SK-N-SH (cell line): ENCODE measurements around the gene SLC6A11. TPM values are rescaled to one million over a fixed set of nuclear protein-coding genes. Genes with fewer than 3 reads are reported as not detected.

Experiments
- CTCF ChIA-PET: fragments of 300-600, 350-600 bp; formaldehyde crosslinking; extraction: SDS; loops from one replicate; lab custom pipeline; 2021; lab: Yijun Ruan, JAX
- POLR2A ChIA-PET: fragments of 350-600 bp; sonication (Branson Sonifier 250); formaldehyde crosslinking; extraction: SDS; loops from one replicate; lab custom pipeline; 2020; ENCODE audit warnings: antibody characterized with exemption, inconsistent platforms; lab: Yijun Ruan, JAX
- DNase-seq: peaks from one replicate; pipeline ENCODE4 v3.0.0; 2012
- H2AFZ ChIP-seq: fragments of 200-600 bp; sonication (generic); 2 replicates; pipeline ENCODE4 v1.8.1; 2016; ENCODE audit warnings: antibody characterized with exemption, mild to moderate bottlenecking, low read depth
- H3F3A ChIP-seq: fragments of 200-600 bp; sonication (generic); replicated peaks from 2 replicates; pipeline ENCODE3; 2016; ENCODE audit warnings: antibody characterized with exemption, mild to moderate bottlenecking; ENCODE audit not compliant: insufficient read depth
- H3K27ac ChIP-seq, 2 experiments: fragments of 200-500 bp in 1 of 2; fragments of 200-600 bp in 1 of 2; sonication (Bioruptor generic) in 1 of 2; sonication (generic), shearing (Covaris generic) in 1 of 2; 2 replicates each; pipeline versions ENCODE4 v1.5.1 to v1.6.1; 2014 to 2016; ENCODE audit warnings: low read depth in 2 of 2, inconsistent platforms in 1 of 2, low read length in 1 of 2, mild to moderate bottlenecking in 1 of 2, mixed read lengths in 1 of 2
- H3K27me3 ChIP-seq: fragments of 200-600 bp; sonication (generic), shearing (Covaris generic); 2 replicates; pipeline ENCODE4 v1.6.1; 2016; ENCODE audit warnings: mixed run types; ENCODE audit not compliant: insufficient read depth
- H3K36me3 ChIP-seq, 2 experiments: fragments of 200-500 bp in 1 of 2; fragments of 200-600 bp in 1 of 2; sonication (Bioruptor generic) in 1 of 2; sonication (generic) in 1 of 2; replicated peaks in 1 of 2; 2 replicates each; pipeline versions ENCODE3 to v1.5.1; 2014 to 2016; ENCODE audit warnings: low read length in 1 of 2, mild to moderate bottlenecking in 1 of 2; ENCODE audit not compliant: insufficient read depth in 2 of 2, control insufficient read depth in 1 of 2
- H3K4me1 ChIP-seq, 2 experiments: fragments of 200-500 bp in 1 of 2; fragments of 200-600 bp in 1 of 2; sonication (Bioruptor generic) in 1 of 2; sonication (generic), shearing (Covaris generic) in 1 of 2; 2 replicates each; pipeline versions ENCODE4 v1.5.1 to v1.6.1; 2014 to 2016; ENCODE audit warnings: low read depth in 1 of 2, low read length in 1 of 2, mixed run types in 1 of 2; ENCODE audit not compliant: insufficient read depth in 2 of 2, control insufficient read depth in 1 of 2
- H3K4me2 ChIP-seq: fragments of 200-600 bp; sonication (generic), shearing (Covaris generic); 2 replicates; pipeline ENCODE4 v1.6.1; 2017; ENCODE audit warnings: mixed run types
- H3K4me3 ChIP-seq, 2 experiments: fragments of 200-500 bp in 1 of 2; fragments of 200-600 bp in 1 of 2; sonication (Bioruptor generic) in 1 of 2; sonication (generic), shearing (Covaris generic) in 1 of 2; 2 replicates each; pipeline versions ENCODE4 v1.5.1 to v1.8.1; 2014 to 2016; ENCODE audit warnings: low read depth in 2 of 2, inconsistent platforms in 1 of 2, low read length in 1 of 2, mild to moderate bottlenecking in 1 of 2, mixed read lengths in 1 of 2, moderate library complexity in 1 of 2
- H3K79me2 ChIP-seq: fragments of 200-600 bp; sonication (generic); 2 replicates; pipeline ENCODE4 v1.8.1; 2017; ENCODE audit warnings: mild to moderate bottlenecking; ENCODE audit not compliant: insufficient read depth
- H3K9ac ChIP-seq: fragments of 200-600 bp; sonication (generic); 2 replicates; pipeline ENCODE4 v1.6.1; 2017; ENCODE audit warnings: mixed run types
- H3K9me2 ChIP-seq: fragments of 200-600 bp; sonication (generic); 2 replicates; pipeline ENCODE4 v1.6.1; 2017; ENCODE audit warnings: mixed run types
- H3K9me3 ChIP-seq: fragments of 200-600 bp; sonication (generic); 2 replicates; pipeline ENCODE4 v1.6.1; 2017; ENCODE audit warnings: mixed run types, mild to moderate bottlenecking, moderate library complexity
- H4K20me1 ChIP-seq: fragments of 200-600 bp; sonication (generic); 2 replicates; pipeline ENCODE4 v1.6.1; 2017; ENCODE audit warnings: mild to moderate bottlenecking, mixed run types; ENCODE audit not compliant: insufficient read depth
- CTCF ChIP-seq: fragments of 200-600 bp; sonication (generic); IDR thresholded peaks from 2 replicates; pipeline ENCODE4 v1.6.1; 2017; ENCODE audit warnings: antibody characterized with exemption, mild to moderate bottlenecking, moderate library complexity
- ELF1 ChIP-seq: IDR thresholded peaks from 2 replicates; pipeline ENCODE4 v1.4.0; 2012
- EZH2phosphoT487 ChIP-seq: fragments of 200-600 bp; sonication (generic); IDR thresholded peaks from 2 replicates; pipeline ENCODE4 v1.6.1; 2017; ENCODE audit warnings: low read depth, mixed run types, mild to moderate bottlenecking, antibody characterized with exemption, moderate library complexity, borderline replicate concordance
- FOSL2 ChIP-seq: IDR thresholded peaks from 2 replicates; pipeline ENCODE4 v1.4.0; 2012; ENCODE audit warnings: low read depth, mild to moderate bottlenecking, moderate library complexity, borderline replicate concordance
- FOXJ3 ChIP-seq: sonication (generic); formaldehyde crosslinking; IDR thresholded peaks from 2 replicates; pipeline ENCODE4 v1.5.1; 2020; ENCODE audit warnings: mild to moderate bottlenecking, missing genetic modification reagents
- FOXM1 ChIP-seq: IDR thresholded peaks from 2 replicates; pipeline ENCODE4 v1.4.0; 2012; ENCODE audit warnings: low read depth, mild to moderate bottlenecking
- MXI1 ChIP-seq: IDR thresholded peaks from 2 replicates; pipeline ENCODE4 v1.6.1; 2012; ENCODE audit warnings: mild to moderate bottlenecking, low read depth, low read length, improper control_type of control experiment
- NRF1 ChIP-seq: IDR thresholded peaks from 2 replicates; pipeline ENCODE4 v1.6.1; 2012; ENCODE audit warnings: low read depth, mild to moderate bottlenecking, low read length
- RCOR1 ChIP-seq: fragments of 150-350 bp; IDR thresholded peaks from 2 replicates; pipeline ENCODE4 v1.6.1; 2017; ENCODE audit warnings: antibody characterized with exemption, low read length
- REST ChIP-seq: IDR thresholded peaks from 2 replicates; pipeline ENCODE4 v1.6.1; 2012; ENCODE audit warnings: mild to moderate bottlenecking, low read depth, low read length, moderate library complexity
- RFX5 ChIP-seq: IDR thresholded peaks from 2 replicates; pipeline ENCODE4 v1.6.1; 2012; ENCODE audit warnings: mild to moderate bottlenecking, improper control_type of control experiment, low read length
- USF1 ChIP-seq: IDR thresholded peaks from 2 replicates; pipeline ENCODE4 v1.4.0; 2012; ENCODE audit warnings: low read depth, borderline replicate concordance
- USF2 ChIP-seq: fragments of 150-350 bp; IDR thresholded peaks from 2 replicates; pipeline ENCODE4 v1.6.1; 2017; ENCODE audit warnings: antibody characterized with exemption, low read length, low read depth, borderline replicate concordance
- whole genome bisulfite sequencing: methylation state at CpG from one replicate; pipeline ENCODE4 v1.1.6; 2017; ENCODE audit warnings: low lambda C conversion rate; 5-methylcytosine and 5-hydroxymethylcytosine counted together
- polyA plus RNA-seq, 3 experiments: library from polyadenylated mRNA; depleted of rRNA; stranded (reverse); fragments of >200 nt; gene quantifications; 2 replicates each; pipeline ENCODE4 v1.2.3, GENCODE V29; 2012

Gene SLC6A11
- polyA plus RNA-seq, 1 of the 3 experiments (the other 2 are of a cell fraction), result 0.03 TPM

- H3K4me1 ChIP-seq, result peaks cover 0 to 2% of the 10 kb centered on the region in 2 experiments; a peak in 1 of 4 replicates
- CTCF ChIA-PET, result interaction anchor here (0.7 to 12.7 kb wide), 14 partner anchors 8 to 202 kb away, joined by 3 to 281 read pairs (median 4); no protein-coding TSS in a partner anchor
These were observed 135.4 kb downstream of the SLC6A11 start for GRCh38 chr3:10951295-10951926.

GRCh38 chr3:10952525-10952924 is 136.5 kb downstream of the SLC6A11 start:
- no peaks in the 10 kb centered on the region for H3K36me3 ChIP-seq
- no peaks in the 10 kb centered on the region; a peak in 1 of 4 replicates for H3K4me1 ChIP-seq
- no peaks in the 10 kb centered on the region for H3K9me2 ChIP-seq
- H3K4me2 ChIP-seq, result no peak overlapping the region
- H3F3A ChIP-seq, result no peaks in the 10 kb centered on the region
- H3K27ac ChIP-seq, result no peak overlapping the region
- H3K4me3 ChIP-seq, result no peak overlapping the region
- CTCF ChIA-PET, result interaction anchor here (1.2 to 8.3 kb wide), 5 partner anchors 8 to 194 kb away, joined by 5 to 83 read pairs (median 51); partner anchors contain the start of gene SLC6A1
- no peak overlapping the region for H3K9ac ChIP-seq
- WGBS, result 8% methylated on average over 2 of the region's 3 CpGs
- TF ChIP-seq MXI1 (no peak), EZH2phosphoT487 (no peak), NRF1 (no peak), RFX5 (no peak), USF1 (no peak), USF2 (no peak), ELF1 (no peak), RCOR1 (no peak), REST (no peak), CTCF (no peak), FOSL2 (no peak), FOXM1 (no peak)
- H3K79me2 ChIP-seq, result no peaks in the 10 kb centered on the region
- no peaks in the 10 kb centered on the region for H3K9me3 ChIP-seq
- DNase-seq, result no peak
- no peaks in the 10 kb centered on the region; the same call in 1 of the 2 replicates for H3K27me3 ChIP-seq
- H2AFZ ChIP-seq, result no peak overlapping the region
- POLR2A ChIA-PET, result no interaction called here
- no peaks in the 10 kb centered on the region for H4K20me1 ChIP-seq

More at GRCh38 chr3:10951295-10951926, 135.4 kb downstream of the SLC6A11 start:
- Histone ChIP-seq H3K9me3 (no peaks in the 10 kb centered on the region), H3K27ac (no peak overlapping the region), H3K27me3 (no peaks in the 10 kb centered on the region), H3K9ac (no peak overlapping the region), H3K9me2 (no peaks in the 10 kb centered on the region), H3K4me3 (no peak overlapping the region), H2AFZ (no peak overlapping the region), H3K79me2 (no peaks in the 10 kb centered on the region), H3K4me2 (no peak overlapping the region), H4K20me1 (no peaks in the 10 kb centered on the region), H3K36me3 (no peaks in the 10 kb centered on the region), H3F3A (no peaks in the 10 kb centered on the region)
- POLR2A ChIA-PET, result no interaction called here
- DNase-seq, result no peak
- no peak for TF ChIP-seq FOXJ3 (CRISPR knock-in tag)
- 40% methylated on average over 5 of the region's 7 CpGs for WGBS
